GM21515 (cell line): ENCODE measurements around the gene FLT4.
"Not testable (repeated sequence)": the region's sequence is repeated elsewhere in the genome, so short reads cannot be mapped to it uniquely, and the experiment has no call there.

ENCODE experiments used
- ATAC-seq: cut with Tn5 transposase; IDR thresholded peaks from one replicate; pipeline ENCODE4 v1.9.1; 2021; ENCODE audit not compliant: unreplicated experiment

FLT4 gene

DNA sequence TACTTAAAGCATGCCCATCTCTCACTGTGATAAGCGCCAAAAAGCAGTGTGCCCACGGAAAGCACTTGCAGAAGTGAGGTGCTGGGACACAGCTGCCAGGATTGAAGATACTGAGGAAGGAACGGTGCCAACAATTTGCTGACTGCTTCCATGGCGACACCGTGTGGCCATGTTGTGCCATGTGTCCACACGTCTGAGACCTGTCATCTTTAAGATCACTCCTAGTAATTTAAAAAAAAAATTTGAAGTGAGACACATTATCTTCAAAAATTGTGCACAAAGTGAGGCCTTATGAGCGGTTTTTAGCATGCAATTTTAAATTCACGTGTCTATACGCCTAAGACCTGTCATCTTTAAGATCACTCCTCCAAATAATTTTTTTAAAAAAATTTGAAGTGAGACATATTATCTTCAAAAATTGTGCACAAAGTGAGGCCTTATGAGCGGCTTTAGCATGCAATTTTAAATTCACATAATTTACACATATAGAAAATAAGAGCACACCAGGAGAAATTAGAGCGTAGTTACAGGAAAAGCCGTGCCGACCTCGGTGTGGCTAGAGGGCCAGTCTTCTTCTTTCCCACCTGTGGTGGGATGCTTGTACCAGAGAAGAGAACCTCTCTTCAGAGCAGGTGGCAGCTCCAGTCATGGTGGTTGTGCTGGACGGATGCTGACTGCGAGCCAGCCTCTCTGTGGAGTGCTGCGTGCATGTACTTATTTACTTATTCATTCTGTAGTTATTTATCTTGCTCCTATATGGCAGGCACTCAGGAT lies 21.4 kb upstream of the FLT4 start:
- no peak for ATAC-seq

DNA sequence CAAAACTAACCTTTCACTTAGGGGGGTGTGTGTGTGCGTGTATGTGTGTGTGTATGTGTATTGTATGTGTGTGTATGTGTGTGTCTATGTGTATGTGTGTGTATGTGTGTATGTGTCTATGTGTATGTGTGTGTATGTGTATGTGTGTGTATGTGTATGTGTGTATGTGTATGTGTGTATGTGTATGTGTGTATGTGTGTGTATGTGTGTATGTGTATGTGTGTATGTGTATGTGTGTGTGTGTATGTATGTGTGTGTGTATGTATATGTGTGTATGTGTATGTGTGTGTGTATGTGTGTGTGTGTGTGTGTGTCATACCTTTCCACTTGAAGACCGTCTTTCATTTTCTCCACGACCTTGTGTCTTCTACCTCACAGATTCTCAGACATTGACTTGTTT lies 20.8 kb upstream of the FLT4 start:
- no peak for ATAC-seq

DNA sequence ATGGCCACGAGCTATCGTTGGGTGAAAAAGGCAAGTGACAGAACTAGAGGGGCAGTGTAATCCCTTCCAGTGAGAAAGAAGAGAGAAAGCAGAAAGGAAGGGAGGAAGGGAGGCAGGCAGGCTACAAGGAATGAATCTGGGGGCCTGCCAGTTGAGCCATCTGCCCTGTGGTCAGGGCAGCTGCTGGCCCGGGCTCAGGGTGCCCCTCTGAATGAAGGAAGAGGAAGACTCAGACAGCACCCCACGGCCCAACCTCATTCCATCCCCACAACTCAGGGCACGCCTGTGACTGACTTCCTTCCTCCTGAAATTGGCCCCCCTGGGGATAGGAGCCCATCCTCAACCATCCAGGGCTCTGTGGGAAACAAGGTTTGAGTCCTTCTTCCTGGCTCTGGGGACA lies 20.3 kb upstream of the FLT4 start:
- no peak for ATAC-seq

DNA sequence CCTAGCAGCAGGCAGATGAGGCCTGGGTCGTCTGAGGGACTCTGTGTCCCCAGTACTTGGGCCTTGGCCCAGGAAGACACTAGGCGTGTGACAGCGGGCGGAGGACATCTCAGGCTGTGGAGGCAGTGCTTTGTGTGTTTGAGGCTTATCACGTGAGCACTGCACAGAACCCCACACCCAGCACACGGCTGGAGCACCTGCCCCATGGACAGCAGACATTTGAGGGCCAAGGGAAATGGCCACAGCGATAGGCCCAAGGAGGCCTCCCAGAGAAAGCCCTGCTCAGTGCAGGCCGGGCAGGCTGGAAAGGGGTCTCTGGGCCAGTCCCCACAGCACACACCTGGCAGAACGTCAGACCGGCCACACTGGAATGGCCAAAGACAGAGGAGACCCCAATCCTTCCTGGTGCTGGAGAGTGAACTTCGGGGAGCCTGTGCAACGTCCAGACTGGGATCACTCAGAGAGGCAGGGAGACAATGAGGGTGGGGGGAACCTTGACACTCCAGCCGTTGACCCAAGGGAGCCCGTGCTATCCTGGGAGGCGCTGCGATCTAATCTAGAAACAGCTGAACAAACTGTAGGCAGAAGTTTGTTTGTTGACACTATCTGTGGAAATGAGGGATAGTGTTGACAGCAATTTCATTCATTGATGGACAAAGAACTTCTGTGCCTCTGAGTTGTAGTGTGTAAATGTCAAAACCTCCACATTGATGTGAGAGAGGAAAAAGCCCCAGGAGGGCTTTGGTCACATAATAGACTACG lies 19.6 kb upstream of the FLT4 start:
- ATAC-seq: no peak

DNA sequence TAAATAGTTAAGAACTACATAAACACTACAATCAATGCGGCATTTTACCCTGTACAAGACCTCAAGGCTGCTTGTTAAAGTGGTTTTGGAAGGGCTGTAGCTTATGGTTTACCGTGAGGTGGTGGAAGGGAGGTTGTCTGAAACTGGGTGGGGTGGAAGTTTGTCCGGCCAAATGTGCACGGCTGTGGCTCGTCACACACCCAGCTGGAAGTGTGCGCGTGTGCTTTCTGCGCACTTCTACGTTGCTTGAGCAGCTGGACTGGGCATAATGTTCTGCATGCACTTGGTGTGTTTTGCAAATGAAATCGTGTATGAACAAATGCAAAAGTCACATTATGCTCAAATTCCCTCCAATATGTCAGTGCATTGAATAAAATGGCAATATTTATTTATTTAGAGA lies 17.4 kb upstream of the FLT4 start:
- ATAC-seq: no peak

DNA sequence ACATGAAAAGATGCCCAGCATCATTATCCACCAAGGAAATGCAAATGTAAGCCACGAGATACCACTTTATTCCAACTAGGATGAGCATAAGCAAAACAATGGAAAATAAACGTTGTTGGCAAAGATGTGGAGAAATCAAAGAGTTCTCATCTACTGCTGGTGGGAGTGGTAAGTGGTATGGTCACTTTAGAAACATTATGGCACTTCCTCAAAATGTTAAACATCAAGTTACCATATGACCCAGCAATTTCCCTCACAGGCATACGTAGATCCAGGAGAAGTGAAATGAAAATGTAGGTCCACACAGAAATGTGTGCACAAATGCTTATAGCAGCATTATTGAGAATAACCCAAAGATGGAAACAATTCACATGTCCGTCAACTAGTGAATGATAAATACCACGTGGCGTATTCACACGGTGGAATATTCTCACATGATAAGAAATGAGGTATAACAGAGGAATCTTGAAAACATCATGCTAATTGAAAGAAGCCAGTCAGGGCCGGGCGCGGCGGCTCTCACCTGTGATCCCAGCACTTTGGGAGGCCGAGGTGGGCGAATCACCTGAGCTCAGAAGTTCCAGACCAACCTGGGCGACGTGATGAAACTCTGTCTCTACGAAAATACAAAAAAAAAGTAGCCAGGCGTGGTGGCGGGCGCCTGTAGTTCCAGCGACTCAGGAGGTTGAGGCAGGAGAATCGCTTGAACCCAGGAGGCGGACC lies 16.4 kb upstream of the FLT4 start:
- no peak for ATAC-seq

DNA sequence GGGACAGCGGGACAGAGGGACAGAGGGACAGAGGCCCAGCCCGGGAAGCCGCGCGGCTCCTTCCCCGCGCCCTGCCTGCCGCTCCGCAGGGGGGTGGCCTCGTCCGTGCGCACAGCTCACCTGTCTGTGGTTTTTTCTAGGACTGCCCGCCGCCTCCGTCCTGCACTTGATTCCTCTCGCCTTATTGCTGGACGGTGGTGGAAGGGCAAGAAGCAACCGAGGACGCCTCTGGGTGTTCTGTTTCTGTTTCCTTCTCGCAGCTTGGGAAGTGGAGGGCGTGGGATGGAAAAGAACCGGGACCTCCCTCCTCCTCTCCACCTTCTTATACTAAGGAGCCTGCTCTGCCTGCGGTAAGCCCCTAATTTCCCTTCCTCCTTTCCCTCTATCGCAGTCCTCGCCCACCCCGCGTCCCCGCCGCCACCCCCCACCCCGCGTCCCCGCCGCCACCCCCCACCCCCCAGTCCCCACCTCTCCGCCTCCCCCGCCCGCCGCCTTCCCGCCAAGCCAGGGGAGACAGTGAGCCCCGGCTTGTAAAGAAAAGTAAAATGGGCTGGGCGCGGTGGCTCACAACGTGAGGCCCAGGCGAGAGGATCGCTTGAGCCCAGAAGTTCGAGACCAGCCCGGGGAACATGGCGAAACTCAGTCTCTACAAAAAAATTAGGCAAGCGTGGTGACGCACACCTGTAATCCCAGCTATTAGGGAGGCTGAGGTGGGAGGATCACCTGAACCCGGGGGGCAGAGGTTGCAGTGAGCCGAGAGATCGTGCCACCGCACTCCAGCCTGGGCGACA lies 9.6 kb upstream of the FLT4 start:
- ATAC-seq: no peak

DNA sequence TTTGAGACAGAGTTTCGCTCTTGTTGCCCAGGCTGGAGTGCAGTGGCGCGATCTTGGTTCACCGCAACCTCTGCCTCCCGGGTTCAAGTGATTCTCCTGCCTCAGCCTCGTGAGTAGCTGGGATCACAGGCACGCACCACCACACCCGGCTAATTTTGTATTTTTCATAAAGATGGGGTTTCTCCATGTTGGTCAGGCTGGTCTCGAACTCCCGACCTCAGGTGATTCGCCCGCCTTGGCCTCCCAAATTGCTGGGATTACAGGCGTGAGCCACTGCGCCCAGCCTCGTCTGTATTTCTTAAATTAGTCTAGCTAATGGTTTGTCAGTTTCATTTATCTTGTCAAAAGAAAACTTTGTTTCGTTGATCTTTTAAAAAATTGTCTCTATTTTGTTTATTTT lies 5.8 kb upstream of the FLT4 start:
- ATAC-seq: not testable (repeated sequence)

DNA sequence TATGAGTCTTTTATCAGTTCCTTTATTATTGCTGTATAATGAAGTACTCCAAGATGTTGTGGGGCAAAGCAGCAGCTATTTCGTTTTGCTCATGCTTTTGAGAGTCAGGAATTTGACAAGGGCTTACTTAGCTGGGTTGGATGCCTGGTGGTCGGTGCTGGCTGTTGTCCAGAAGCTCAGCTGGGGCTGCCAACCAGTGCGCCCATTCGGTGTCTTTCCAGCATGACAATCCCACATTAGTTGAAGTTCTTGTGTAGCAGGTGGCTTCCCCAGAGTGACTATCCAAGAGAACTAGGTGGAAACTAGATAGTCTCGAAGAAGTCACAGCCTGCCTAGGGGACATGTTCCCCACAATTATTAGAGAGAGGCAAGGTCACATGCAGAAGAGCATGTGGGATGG lies 3.4 kb upstream of the FLT4 start:
- no peak for ATAC-seq

DNA sequence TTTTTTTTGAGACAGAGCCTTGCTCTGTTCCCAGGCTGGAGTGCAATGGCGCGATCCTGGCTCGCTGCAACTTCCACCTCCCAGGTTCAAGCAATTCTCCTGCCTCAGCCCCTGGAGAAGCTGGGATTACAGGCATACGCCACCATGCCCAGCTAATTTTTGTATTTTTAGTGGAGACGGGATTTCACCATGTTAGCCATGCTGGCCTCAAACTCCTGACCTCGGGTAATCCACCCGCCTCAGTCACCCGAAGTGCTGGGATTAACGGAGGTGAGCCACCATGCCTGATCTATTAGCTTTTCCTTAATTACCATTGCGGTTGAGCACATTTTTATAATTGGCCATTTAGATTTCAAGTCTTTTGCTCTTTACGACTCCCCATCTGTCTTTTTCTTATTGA lies 2.9 kb upstream of the FLT4 start:
- ATAC-seq: no peak

DNA sequence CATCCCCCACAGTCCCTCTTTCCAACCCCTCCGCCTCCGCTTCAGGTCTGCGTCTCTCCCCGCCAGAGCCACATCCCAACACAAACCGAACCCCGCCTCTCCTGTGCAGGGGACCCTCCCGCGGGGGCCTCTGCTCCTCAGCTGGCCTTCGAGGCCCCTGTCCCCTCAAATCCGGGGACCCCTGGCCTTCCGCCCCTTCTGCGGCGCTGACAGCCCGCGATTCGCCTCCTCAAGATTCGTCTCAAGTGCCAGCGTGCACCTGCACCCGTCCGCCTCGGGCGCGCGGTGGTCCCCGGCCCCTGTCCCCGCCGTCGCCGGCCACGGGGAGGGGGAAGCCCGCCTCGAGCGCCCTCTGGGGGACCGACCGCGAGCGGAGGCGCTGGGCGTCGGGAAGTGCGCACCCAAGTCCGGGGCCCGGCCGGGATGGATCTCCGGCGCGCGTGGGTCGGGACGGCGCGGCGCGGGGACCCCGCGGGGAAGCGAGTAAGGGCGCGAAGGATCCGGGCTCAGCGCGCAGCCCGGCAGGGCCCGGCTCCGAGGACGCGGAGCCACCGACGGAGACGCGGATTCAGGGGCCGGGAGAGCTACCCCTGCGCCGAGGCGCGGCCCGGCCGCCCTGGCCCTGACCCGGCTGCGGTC lies 623 bp downstream of the FLT4 start:
- ATAC-seq: no peak

DNA sequence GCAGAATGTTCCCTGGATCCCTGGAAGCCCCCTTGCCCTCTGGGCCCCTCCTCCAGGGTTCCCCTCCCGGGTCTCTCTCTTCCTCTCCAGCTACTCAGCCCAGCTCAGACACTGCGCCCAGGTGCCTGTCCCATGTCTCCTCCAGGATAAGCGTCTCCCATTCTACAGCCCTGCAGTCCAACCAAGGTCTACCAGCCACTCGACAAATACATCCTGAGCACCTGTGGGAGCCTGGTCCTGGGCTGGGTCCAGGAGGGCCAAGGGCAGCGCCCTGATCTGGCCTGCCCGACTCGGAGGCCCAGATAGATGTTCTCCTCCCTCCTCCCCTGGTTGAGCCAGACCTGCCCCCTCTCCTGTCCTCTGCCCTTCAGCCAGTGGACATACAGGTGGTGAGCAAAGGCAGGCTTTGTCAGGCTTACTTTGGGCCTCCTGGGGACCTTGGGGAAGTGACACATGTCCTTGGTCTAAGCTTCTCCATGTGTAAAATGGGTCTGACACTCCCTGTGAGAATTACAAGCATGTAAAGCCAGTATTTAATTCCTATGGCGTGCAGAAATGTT lies 1.4 kb downstream of the FLT4 start:
- ATAC-seq: no peak

DNA sequence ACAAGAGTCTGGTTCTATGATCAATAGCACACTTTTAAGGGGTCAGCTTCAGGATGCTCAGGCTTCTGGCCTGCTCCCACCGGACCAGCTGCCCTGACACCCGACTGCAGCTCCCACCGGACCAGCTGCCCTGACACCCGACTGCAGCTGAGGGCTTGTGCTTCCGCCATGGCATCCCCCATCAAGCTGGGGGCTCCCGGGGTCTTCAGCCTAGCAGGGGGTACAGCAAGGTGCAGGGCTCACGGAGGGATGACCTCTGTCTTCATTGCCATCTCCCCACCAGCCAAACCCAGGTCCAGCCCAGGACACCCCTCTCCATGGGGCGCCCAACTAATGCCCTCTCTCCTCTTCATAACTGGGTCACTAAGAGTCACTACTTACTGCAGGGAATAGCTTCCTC lies 1.9 kb downstream of the FLT4 start:
- ATAC-seq: no peak

DNA sequence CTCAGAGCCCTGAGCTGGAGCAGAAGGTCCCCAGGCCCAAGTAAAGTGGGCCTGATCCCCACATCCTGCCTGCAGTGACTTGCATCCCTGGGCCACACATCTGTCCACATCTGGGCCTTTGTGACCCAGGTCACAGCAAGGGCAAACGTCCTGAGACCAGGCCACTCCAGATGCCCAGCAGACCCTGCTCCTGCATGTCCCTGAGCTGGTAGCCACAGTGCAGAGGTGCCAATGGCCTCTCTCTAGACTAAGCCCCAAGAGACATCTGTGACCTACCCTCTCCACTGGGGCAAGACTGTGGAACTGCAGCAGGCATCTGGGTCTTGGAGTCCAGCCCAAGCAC lies 2.5 kb downstream of the FLT4 start:
- ATAC-seq: no peak

DNA sequence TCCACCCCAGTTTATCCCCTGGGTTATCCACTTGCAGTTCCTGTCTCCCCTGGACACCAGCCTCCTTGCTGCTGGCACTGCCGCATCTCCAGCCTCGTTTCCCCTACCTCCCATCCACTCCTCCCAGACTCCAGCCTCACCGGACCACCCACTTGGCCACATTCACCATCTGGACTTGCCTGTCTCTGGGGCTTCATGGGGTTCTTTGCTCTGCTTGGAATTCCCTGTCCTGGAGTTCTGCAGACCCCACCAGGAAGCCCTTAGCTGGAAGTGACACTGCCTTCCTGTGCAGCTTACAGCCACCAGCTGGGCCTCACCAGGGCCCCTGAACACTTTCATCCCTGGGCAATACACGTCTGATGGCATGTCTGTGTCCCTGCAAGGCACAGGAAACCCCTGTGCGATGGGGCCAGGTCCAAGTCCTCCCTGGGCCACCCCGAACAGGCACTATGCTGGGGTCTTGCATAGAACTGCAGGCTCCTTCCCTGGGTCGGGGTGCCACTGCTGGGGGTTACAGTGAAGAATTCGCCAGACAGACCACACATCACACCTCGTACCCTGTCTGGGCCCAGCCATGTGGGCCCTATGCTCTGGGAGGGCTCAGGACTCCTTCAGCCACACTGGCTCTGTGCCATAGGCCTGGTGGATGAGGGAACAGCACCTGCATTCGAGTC lies 3.0 kb downstream of the FLT4 start:
- no peak for ATAC-seq

DNA sequence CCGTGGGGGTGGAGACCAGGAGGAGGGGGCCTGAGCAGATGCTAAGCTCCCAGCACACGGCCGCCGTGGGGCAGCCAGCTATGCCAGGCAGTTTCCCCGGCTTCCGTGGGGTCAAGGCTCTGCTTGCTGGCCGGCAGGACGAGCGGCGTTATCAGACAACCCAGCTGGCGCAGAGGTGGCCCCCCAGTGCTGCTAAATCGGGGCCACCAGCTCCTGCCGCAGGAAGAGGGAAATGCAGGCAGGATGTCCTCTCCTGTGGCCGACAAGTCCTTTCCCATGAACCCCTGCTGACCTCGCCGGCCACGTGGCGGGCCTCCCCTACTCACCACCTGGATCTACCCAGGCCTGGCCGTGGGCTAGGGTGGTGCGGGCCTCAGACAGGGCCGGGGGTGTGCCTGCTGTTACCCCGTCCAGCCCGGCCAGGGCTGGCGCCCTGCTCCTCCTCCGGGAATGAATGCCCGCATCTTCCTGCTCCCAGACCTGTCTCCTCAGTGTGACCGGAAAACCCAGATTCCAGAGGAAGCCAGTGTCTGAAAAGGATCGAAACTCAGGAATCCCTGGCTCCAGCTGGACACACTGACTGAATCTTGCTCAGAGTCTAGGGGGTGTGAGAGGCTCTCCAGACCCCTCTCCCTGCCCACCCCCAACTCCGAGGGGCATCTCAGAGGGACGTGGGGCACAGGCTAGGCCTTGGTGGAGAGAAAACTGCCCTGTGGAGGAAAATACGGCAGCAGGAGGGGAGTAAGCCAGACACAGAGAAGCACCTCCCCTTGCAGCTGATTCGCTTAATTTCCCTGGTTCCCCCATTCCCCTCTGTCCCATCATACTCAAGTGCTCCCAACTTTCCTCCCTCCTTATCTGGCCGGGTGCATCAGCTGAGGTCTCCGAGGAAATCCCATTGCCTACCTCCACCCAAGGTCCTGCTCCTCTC lies 3.9 kb downstream of the FLT4 start:
- ATAC-seq: no peak

DNA sequence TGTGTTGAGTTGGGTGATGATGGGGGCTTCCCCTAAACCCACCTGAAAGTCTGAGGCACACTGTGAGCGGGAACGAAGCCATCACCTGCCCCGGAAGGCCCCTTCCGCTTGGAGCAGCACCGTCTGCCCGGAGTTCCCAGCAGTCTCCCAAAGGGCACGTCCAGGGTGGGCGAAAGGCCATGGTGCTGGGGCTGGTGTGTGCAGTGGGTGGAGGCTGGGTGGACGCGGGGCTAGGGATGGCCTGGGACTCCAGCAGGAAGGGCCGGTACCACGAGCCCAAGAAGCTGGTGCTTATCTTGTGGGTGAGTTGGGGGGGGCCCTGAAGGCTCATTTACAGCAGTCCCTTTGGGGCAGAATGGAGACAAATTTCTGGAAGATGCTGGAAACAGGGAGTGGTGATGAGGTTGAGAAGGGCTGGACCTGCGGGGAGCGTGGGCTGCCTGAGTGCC lies 4.6 kb downstream of the FLT4 start:
- ATAC-seq: no peak

DNA sequence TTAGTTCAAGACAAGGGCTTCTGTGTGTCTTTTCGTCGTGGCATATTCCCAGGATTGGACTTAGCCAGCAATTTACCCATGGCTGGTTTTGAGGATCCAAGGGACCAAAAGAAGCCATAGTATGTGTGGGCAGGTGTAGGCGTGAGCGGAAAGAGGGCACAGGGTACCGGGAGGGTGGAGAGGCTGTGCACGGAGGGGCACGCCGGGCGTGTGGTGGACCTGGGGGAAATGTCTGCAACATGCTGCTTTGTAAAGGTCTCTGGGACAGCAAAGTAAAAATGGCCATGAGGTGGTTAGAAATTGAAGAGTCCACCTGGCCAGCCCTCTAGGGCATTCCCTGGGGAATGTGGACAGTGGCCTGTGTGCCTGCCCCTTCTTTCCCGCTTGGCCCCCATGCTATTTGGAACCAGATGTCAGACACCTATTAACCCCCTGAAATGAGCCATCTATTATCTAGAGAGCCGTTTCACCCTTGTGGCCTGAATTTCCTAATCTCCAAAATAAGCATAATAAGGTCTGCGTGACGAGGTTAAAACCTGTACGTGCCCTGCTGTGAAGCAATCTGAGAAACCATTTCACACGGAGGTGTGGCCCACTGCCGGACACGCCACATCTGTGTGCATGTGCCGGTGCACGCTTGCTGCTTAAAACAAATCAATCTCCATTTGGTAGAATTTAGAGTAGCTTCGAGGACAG lies 5.1 kb downstream of the FLT4 start:
- no peak for ATAC-seq
